Measurements from ENCODE around the gene MAF. TPM values are rescaled to one million over a fixed set of nuclear protein-coding genes. Genes with fewer than 3 reads are reported as not detected.

Gene MAF
- total RNA-seq, 1 experiment from 2014 or later: 0.06 TPM

- intact Hi-C loops (cut with micrococcal nuclease; ENCODE audit: unreplicated experiment): no loop called here
- no peak for DNase-seq (ENCODE audit: low spot score)
- H3K27ac ChIP-seq (ENCODE audit: low read depth, low read length, poor library complexity, severe bottlenecking): no peak overlapping the region
- H3K4me3 ChIP-seq (ENCODE audit: low read depth, low read length, poor library complexity, severe bottlenecking): no peak overlapping the region
- BruUV-seq (replicated peaks): no TSS peak
- ChIA-PET POLR2A (ENCODE audit: low non-redundant PET) (no interaction called here), CTCF (no interaction called here)
- H3K36me3 ChIP-seq (ENCODE audit: insufficient read depth, low read length, poor library complexity, severe bottlenecking): no peaks in the 10 kb centered on the region
- TF ChIP-seq EZH2 (IDR thresholded peaks at IDR 0.05; ENCODE audit: borderline replicate concordance, low read depth, low read length, poor library complexity, severe bottlenecking): no peak
- TF ChIP-seq, protein P1, sequence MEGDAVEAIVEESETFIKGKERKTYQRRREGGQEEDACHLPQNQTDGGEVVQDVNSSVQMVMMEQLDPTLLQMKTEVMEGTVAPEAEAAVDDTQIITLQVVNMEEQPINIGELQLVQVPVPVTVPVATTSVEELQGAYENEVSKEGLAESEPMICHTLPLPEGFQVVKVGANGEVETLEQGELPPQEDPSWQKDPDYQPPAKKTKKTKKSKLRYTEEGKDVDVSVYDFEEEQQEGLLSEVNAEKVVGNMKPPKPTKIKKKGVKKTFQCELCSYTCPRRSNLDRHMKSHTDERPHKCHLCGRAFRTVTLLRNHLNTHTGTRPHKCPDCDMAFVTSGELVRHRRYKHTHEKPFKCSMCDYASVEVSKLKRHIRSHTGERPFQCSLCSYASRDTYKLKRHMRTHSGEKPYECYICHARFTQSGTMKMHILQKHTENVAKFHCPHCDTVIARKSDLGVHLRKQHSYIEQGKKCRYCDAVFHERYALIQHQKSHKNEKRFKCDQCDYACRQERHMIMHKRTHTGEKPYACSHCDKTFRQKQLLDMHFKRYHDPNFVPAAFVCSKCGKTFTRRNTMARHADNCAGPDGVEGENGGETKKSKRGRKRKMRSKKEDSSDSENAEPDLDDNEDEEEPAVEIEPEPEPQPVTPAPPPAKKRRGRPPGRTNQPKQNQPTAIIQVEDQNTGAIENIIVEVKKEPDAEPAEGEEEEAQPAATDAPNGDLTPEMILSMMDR (conservative IDR thresholded peaks at IDR 0.05; ENCODE audit: low read depth, low read length): no peak
- peaks cover 5% of the 10 kb centered on the region for H3K9me3 ChIP-seq (ENCODE audit: low read depth, low read length, poor library complexity, severe bottlenecking)
- H3K27me3 ChIP-seq (replicated peaks; ENCODE audit: insufficient read depth, low read depth, low read length, poor library complexity): peaks cover 8% of the 10 kb centered on the region
- H3K4me1 ChIP-seq (ENCODE audit: insufficient read depth, low read length, poor library complexity, severe bottlenecking): no peaks in the 10 kb centered on the region
Observed at GRCh38 chr16:79573884-79574283, 26.7 kb downstream of the MAF start.

GRCh38 chr16:79573071-79573470 lies 27.5 kb downstream of the MAF start:
- POLR2A ChIA-PET (ENCODE audit: low non-redundant PET): no interaction called here
- TF ChIP-seq, protein P1 (conservative IDR thresholded peaks at IDR 0.05; ENCODE audit: low read depth, low read length): no peak
- TF ChIP-seq EZH2 (IDR thresholded peaks at IDR 0.05; ENCODE audit: borderline replicate concordance, low read depth, low read length, poor library complexity, severe bottlenecking): no peak

DNA sequence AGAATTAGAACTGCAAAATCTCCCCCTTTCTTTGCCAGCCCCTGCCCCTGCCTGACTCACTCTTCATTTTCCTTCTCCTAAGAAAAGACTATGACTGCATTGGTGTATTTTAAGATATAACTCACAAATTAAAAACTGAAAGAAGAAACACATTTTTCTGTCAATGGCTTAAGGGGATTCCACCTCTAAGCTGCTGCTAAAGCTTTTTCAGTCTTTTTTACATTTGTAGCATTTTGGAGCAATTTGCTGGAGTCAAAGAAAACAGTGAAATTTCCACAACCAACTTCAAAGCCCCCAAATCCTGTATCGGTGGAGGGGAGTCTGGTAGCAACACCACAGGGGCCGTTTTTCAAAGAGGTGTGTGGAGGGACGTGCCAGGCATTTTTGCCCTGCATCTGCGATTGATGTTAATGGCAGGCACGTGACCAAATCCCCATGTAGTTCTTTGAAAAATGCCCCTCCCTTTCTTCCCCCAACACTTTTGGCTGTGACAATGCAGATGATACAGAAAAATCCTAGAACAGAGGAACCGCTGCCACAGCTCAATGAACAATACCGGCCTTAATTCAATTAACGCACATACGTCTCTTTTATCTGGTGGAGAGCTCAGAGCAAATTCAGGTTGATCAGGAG lies 28.5 kb downstream of the MAF start:
- POLR2A ChIA-PET (ENCODE audit: low non-redundant PET): no interaction called here
- peaks cover 4% of the 10 kb centered on the region for H3K27me3 ChIP-seq (replicated peaks; ENCODE audit: insufficient read depth, low read depth, low read length, poor library complexity)
- no TSS peak for BruUV-seq (replicated peaks)
- no peak overlapping the region for H3K27ac ChIP-seq (ENCODE audit: low read depth, low read length, poor library complexity, severe bottlenecking)
- intact Hi-C loops (cut with micrococcal nuclease; ENCODE audit: unreplicated experiment): no loop called here
- no peaks in the 10 kb centered on the region for H3K36me3 ChIP-seq (ENCODE audit: insufficient read depth, low read length, poor library complexity, severe bottlenecking)
- CTCF ChIA-PET: no interaction called here
- H3K9me3 ChIP-seq (ENCODE audit: low read depth, low read length, poor library complexity, severe bottlenecking): peaks cover 5% of the 10 kb centered on the region
- no peak overlapping the region for H3K4me3 ChIP-seq (ENCODE audit: low read depth, low read length, poor library complexity, severe bottlenecking)
- H3K4me1 ChIP-seq (ENCODE audit: insufficient read depth, low read length, poor library complexity, severe bottlenecking): no peaks in the 10 kb centered on the region
- DNase-seq (ENCODE audit: low spot score): no peak
- TF ChIP-seq, protein P1 (conservative IDR thresholded peaks at IDR 0.05; ENCODE audit: low read depth, low read length): no peak
- no peak for TF ChIP-seq EZH2 (IDR thresholded peaks at IDR 0.05; ENCODE audit: borderline replicate concordance, low read depth, low read length, poor library complexity, severe bottlenecking)

More at GRCh38 chr16:79573071-79573470, 27.5 kb downstream of the MAF start:
- H3K4me3 ChIP-seq (ENCODE audit: low read depth, low read length, poor library complexity, severe bottlenecking): no peak overlapping the region
- no TSS peak for BruUV-seq (replicated peaks)
- CTCF ChIA-PET: no interaction called here
- H3K4me1 ChIP-seq (ENCODE audit: insufficient read depth, low read length, poor library complexity, severe bottlenecking): no peaks in the 10 kb centered on the region
- peaks cover 5% of the 10 kb centered on the region for H3K9me3 ChIP-seq (ENCODE audit: low read depth, low read length, poor library complexity, severe bottlenecking)
- intact Hi-C loops (cut with micrococcal nuclease; ENCODE audit: unreplicated experiment): no loop called here
- no peak overlapping the region for H3K27ac ChIP-seq (ENCODE audit: low read depth, low read length, poor library complexity, severe bottlenecking)
- peaks cover 4% of the 10 kb centered on the region for H3K27me3 ChIP-seq (replicated peaks; ENCODE audit: insufficient read depth, low read depth, low read length, poor library complexity)
- no peak for DNase-seq (ENCODE audit: low spot score)
- no peaks in the 10 kb centered on the region for H3K36me3 ChIP-seq (ENCODE audit: insufficient read depth, low read length, poor library complexity, severe bottlenecking)

All from A673 (cell line).